Left cardiac atrium (tissue), 4 donors: ENCODE results near the gene THADA. TPM values are rescaled to one million over a fixed set of nuclear protein-coding genes. Genes with fewer than 3 reads are reported as not detected.
"Not testable (repeated sequence)": the region's sequence is repeated elsewhere in the genome, so short reads cannot be mapped to it uniquely, and the experiment has no call there.

Experiments
- ATAC-seq, 2 donors: fragments of 200-7000 bp; cut with Tn5 transposase; one replicate each; pipeline ENCODE4 v1.9.1; 2020; ENCODE audit warnings: mild to moderate bottlenecking in 2 of 2, moderate library complexity in 2 of 2
- DNase-seq: peaks from one replicate; pipeline ENCODE4 v3.0.0-alpha.2; 2020
- intact Hi-C, 2 donors: fragments of 100-400 bp; cut with DNase I; formaldehyde crosslinking; loops; one replicate each; pipeline versions ENCODE4 v1.14.1 to v1.15.1; 2022 to 2023
- long read RNA-seq: library from polyadenylated mRNA; unstranded; transcript quantifications from one replicate; pipeline ENCODE4 v2.0.0, GENCODE V29; 2021
- total RNA-seq, 2 donors: library from RNA; stranded (reverse); fragmentation: NEBNext Ultra II Directional; extraction: Animal tissue kit (Norgen Biotek cat#: 25700); gene quantifications; one replicate each; pipeline ENCODE4 v1.2.1, GENCODE V29; 2021
- donor health status: DM: no; HTN: yes; CAD: no.
- donor health status: DM: no; HTN: yes; CAD: no; lungs with severe emphysema.
- donor health status: DM: yes; HTN: yes; CAD: no.
- donor health status: Dilated cardiomyopathy.

The THADA gene, protein sequence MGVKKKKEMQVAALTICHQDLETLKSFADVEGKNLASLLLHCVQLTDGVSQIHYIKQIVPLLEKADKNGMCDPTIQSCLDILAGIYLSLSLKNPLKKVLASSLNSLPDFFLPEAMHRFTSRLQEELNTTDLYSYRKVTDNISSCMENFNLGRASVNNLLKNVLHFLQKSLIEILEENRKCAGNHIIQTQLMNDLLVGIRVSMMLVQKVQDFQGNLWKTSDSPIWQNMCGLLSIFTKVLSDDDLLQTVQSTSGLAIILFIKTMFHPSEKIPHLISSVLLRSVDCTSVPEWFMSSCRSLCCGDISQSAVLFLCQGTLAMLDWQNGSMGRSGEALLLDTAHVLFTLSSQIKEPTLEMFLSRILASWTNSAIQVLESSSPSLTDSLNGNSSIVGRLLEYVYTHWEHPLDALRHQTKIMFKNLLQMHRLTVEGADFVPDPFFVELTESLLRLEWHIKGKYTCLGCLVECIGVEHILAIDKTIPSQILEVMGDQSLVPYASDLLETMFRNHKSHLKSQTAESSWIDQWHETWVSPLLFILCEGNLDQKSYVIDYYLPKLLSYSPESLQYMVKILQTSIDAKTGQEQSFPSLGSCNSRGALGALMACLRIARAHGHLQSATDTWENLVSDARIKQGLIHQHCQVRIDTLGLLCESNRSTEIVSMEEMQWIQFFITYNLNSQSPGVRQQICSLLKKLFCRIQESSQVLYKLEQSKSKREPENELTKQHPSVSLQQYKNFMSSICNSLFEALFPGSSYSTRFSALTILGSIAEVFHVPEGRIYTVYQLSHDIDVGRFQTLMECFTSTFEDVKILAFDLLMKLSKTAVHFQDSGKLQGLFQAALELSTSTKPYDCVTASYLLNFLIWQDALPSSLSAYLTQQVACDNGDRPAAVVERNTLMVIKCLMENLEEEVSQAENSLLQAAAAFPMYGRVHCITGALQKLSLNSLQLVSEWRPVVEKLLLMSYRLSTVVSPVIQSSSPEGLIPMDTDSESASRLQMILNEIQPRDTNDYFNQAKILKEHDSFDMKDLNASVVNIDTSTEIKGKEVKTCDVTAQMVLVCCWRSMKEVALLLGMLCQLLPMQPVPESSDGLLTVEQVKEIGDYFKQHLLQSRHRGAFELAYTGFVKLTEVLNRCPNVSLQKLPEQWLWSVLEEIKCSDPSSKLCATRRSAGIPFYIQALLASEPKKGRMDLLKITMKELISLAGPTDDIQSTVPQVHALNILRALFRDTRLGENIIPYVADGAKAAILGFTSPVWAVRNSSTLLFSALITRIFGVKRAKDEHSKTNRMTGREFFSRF (N-terminal part only)
- 10 to 100 TPM; 19.2 to 21.5 TPM for total RNA-seq
- long read RNA-seq, full-length matches to known transcripts, result 1 of 6 reads
- long read RNA-seq, partial matches to known transcripts, result 2 of 6 reads
- long read RNA-seq, other reads (novel, unspliced or antisense), result 3 of 6 reads

- ATAC-seq (peak; percentile 100), DNase-seq (peak; percentile 100)
- intact Hi-C loops, result no loop called here
These were observed at the start of gene THADA for GRCh38 chr2:43595603-43596412. Gene THADA, minus strand, starts transcription at chr2:43596038. Its CDS starts 3,646 bp downstream, at chr2:43592392.

- intact Hi-C loops, result no loop called here
- ATAC-seq (no peak), DNase-seq (no peak)
These were observed 47.8 kb upstream of the THADA start for GRCh38 chr2:43643680-43644079.

DNA sequence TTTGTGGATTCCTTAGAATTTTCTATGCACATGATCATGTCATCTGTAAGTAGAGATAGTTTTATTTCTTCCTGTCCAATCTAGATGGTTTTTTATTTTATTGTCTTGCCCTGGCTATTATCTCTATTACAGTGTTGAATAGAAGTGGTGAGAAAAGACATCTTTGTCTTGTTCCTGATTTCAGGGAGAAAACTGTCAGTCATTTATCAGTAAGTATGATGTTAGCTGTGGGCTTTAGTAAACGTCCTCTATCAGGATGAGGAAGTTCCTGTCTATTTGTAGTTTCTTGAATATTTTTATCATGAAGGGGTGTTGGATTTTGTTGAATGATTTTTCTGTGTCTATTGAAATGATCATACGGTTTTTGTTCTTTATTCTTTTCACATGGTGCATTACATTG is 46.5 kb upstream of the THADA start:
- no peak for ATAC-seq
- intact Hi-C loops, result no loop called here

DNA sequence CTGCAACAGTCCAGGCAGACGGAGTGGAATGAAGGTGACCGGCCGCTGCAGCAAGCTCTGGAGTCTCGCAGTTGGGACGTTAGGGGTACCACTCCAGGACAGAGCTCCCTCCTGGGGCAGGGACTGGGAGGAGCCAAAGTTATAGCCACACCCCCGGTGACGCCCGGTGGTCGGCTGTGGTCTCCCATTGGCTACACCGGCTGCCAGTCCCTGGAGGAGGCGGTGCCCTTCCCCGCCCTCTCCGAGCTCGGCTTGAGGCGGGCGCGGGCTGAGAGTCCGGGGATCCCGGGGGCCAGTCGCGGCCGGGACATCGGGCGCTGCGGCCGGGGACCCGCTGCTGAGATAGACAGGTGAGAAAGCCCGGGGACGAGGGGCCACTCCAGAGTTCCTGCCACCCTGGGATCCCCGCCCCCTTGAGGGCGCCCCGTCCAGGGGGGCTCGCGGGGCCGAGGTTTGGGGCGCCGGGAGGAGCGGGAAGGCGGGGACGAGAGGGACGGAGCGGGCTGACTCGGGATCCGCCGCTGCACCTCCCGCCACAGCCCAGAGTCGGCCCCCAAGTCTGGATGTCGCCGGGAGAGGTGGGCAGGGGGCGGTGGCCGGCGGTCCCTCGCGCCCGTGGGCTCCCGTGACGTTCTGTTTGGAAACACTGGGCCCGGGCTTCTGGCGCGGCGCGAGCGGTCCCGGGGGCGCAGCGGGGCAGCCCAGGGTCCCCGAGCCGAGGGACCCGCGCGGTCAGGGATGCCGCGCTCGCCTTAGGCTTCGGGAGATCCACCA is 41.4 kb upstream of the THADA start, which contains the start of gene PLEKHH2:
PLEKHH2 (plus strand) TSS at position 231 of the 774 bp plus-strand sequence. CDS start 7,414 bp downstream, outside the sequence.
- intact Hi-C loops, result no loop called here
- ATAC-seq (peak; percentile 99 to 100), DNase-seq (peak; percentile 91)

More for the DNA sequence above, 46.5 kb upstream of the THADA start:
- no peak for DNase-seq

DNA sequence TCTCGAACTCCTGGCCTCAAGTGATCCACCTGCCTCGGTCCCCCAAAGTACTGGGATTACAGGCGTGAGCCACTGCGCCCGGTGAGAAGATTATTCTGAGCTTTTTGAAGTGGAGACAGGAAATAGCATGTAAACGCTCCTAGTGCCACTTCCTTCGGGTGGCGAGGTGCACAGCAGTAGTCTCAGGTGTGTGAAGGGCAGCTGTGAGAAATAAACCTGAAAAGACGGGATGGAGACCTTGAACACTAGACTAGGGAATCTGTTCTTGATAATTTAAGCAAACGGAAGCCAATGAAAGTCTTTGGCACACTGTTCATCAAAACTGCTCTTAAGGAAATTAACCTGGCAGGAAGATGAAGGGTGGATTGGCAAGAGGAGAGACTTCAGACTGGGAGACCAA is 40.8 kb upstream of the THADA start:
- ATAC-seq, result no peak
- DNase-seq, result no peak
- intact Hi-C loops, result no loop called here

GRCh38 chr2:43636153-43636552 is 40.3 kb upstream of the THADA start:
- DNase-seq, ATAC-seq, intact Hi-C loops: not testable (repeated sequence)

GRCh38 chr2:43634604-43635306 is 38.9 kb upstream of the THADA start:
- ATAC-seq, result peak in 1 of 2 donors; percentile 56
- no peak for DNase-seq
- intact Hi-C loops, result no loop called here

DNA sequence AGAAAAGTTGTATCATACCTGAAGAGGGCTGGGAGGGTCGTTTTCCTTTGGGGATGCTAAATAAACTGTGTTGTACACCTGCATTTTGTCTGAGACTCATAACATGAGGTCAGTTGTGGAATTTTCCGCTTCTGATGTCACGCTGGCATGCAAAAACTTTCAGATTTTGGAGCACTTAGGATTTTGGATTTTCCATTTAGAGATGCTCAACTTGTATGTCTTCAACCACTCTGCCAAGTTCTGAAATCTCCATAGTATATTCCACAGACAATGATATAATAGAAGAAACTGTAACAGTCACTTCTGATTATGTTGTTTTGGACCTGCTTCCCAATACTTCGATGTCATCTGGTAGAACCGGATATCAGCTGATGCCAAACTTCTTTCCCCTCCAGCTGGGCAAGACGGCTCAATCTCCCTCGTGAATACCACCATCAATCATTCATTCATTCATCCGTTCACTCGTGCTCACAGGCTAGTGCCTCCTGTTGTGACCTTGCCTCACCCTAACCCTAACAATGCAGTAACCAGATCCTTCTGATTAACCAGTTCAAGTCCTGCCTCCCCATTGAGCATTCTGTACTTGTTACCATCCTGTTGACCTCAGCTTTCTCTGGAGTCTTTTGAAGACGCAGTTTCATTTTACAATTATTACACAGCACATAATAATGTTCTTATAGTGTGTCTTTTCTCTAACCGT is 35.9 kb upstream of the THADA start:
- DNase-seq (no peak), ATAC-seq (no peak)
- intact Hi-C loops, result no loop called here

- intact Hi-C loops, result no loop called here
- peak; percentile 45 for DNase-seq
- peak in 1 of 2 donors; percentile 58 for ATAC-seq
These were observed 27.2 kb upstream of the THADA start for GRCh38 chr2:43622931-43623451.

GRCh38 chr2:43619511-43619910 is 23.7 kb upstream of the THADA start:
- DNase-seq (no peak), ATAC-seq (no peak)
- intact Hi-C loops, result loop anchor here (10.0 kb wide), 3 partner anchors 165 to 275 kb away; no protein-coding TSS in a partner anchor

- no peak for DNase-seq
- intact Hi-C loops, result loop anchor here (10.0 kb wide), 3 partner anchors 168 to 278 kb away; no protein-coding TSS in a partner anchor
- no peak for ATAC-seq
These were observed 21.3 kb upstream of the THADA start for GRCh38 chr2:43616967-43617680.

- DNase-seq, result no peak
- intact Hi-C loops, result loop anchor here (5.0 to 10.0 kb wide), 4 partner anchors 172 to 282 kb away; no protein-coding TSS in a partner anchor
- no peak for ATAC-seq
These were observed 17.1 kb upstream of the THADA start for GRCh38 chr2:43612944-43613343.

GRCh38 chr2:43611987-43612894 is 16.4 kb upstream of the THADA start:
- intact Hi-C loops, result loop anchor here (5.0 to 10.0 kb wide), 4 partner anchors 173 to 283 kb away; no protein-coding TSS in a partner anchor
- ATAC-seq, result peak; percentile 89 to 96
- peak; percentile 65 for DNase-seq

DNA sequence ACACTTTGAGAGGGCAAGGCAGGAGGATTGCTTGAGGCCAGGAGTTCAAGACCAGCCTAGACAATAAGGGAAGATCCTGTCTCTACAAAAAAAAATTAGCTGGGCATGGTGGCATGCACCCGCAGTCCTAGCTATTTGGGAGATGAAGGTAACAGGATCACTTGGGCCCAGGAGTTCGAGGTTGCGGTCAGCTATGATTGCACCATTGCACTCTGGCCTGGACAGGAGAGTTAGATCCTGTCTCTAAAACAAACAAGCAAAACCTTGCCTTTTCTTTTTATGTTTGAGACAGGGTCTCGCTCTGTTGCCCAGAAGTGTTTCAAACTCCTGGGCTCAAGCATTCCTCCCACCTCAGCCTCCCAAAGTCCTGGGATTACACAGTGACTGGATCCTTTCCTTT is 14.5 kb upstream of the THADA start:
- ATAC-seq (no peak), DNase-seq (no peak)
- intact Hi-C loops, result loop anchor here (5.0 to 10.0 kb wide), 4 partner anchors 174 to 284 kb away; no protein-coding TSS in a partner anchor
